ENCODE results near the gene ACSL3.

- no peak for TF ChIP-seq CTCF (IDR thresholded peaks at IDR 0.05 in 8 of 11, conservative IDR thresholded peaks at IDR 0.05 in 3 of 11)
- no peak for TF ChIP-seq POLR2AphosphoS5 (IDR thresholded peaks at IDR 0.05)
These were observed 118.6 kb downstream of the ACSL3 start for GRCh38 chr2:222979484-222979883.

Measured in spleen (tissue), 7 donors.